Activated B cell treated with CpG ODN at 0.5 μM for 24 hours (primary cell): ENCODE measurements around the gene EPN3. TPM values are rescaled to one million over a fixed set of nuclear protein-coding genes. Genes with fewer than 3 reads are reported as not detected.

ENCODE experiments used
- ATAC-seq: fragments of 200-7000 bp; cut with Tn5 transposase; one replicate; pipeline ENCODE4 v1.10.0; 2021; ENCODE audit warnings: low read depth, mild to moderate bottlenecking, moderate library complexity
- CTCF ChIA-PET: fragments of 350-600 bp; sonication (Branson Sonifier 250); formaldehyde crosslinking; loops from one replicate; lab custom pipeline; 2021; ENCODE audit warnings: antibody characterized with exemption; lab: Charles Lee
- POLR2A ChIA-PET: fragments of 350-600 bp; sonication (Branson Sonifier 250); formaldehyde crosslinking; loops from one replicate; lab custom pipeline; 2021; ENCODE audit warnings: antibody characterized with exemption; lab: Charles Lee
- DNase-seq: peaks from one replicate; pipeline ENCODE4 v3.0.0; 2022
- H3K27ac Mint-ChIP-seq: one replicate; pipeline ENCODE4 v1.8.0; 2020; ENCODE audit warnings: mixed read lengths
- H3K27me3 Mint-ChIP-seq: one replicate; pipeline ENCODE4 v1.8.0; 2021; ENCODE audit warnings: mixed read lengths
- H3K36me3 Mint-ChIP-seq: one replicate; pipeline ENCODE4 v1.8.0; 2021; ENCODE audit warnings: low read depth, mixed read lengths
- H3K4me1 Mint-ChIP-seq: one replicate; pipeline ENCODE4 v1.8.0; 2021; ENCODE audit warnings: mixed read lengths
- H3K4me3 Mint-ChIP-seq: one replicate; pipeline ENCODE4 v1.8.0; 2020; ENCODE audit warnings: mild to moderate bottlenecking, mixed read lengths
- H3K9me3 Mint-ChIP-seq: one replicate; pipeline ENCODE4 v1.8.0; 2020; ENCODE audit warnings: mixed read lengths
- CTCF ChIP-seq: fragments of 200-600 bp; IDR thresholded peaks from one replicate; pipeline ENCODE4 v1.8.0; 2022; ENCODE audit warnings: antibody characterized with exemption, mild to moderate bottlenecking
- intact Hi-C: fragments of 100-400 bp; cut with micrococcal nuclease; formaldehyde crosslinking; loops from one replicate; pipeline ENCODE4 v1.15.1; 2024
- total RNA-seq: library from RNA; stranded (reverse); gene quantifications from 2 replicates; pipeline ENCODE4 v1.2.3, GENCODE V29; 2022

The EPN3 gene
- total RNA-seq, 1 donor from 2014 or later = not detected

DNA sequence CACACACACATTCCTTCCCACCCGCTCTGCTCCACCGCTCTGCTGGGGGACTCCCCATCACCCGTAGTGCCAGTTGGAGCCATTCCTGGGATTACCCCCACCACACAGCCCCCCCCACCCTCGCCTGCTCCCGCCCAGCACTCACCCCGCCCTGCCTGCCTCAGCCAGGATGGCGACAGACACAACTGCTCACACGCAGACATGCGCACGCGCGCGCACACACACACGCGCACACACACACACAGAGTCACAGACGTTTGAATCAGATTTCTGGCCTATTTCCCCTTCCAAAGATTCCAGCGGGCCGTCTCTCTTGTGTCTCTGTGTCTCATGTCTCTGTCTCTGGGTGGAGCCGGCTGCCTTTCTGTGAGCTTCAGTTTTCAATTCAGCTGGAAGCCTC is 32.4 kb downstream of the EPN3 start:
- Mint-ChIP-seq H3K27me3 (peaks cover 60% of the 10 kb centered on the region), H3K9me3 (no peaks in the 10 kb centered on the region), H3K36me3 (no peaks in the 10 kb centered on the region), H3K4me3 (no peak overlapping the region), H3K27ac (no peak overlapping the region), H3K4me1 (peaks cover 15% of the 10 kb centered on the region)
- POLR2A ChIA-PET = interaction anchor here (0.5 kb wide), 1 partner anchor 221 kb away, joined by 5 read pairs; no protein-coding TSS in a partner anchor
- TF ChIP-seq CTCF = no peak
- DNase-seq (no peak), ATAC-seq (no peak)
- CTCF ChIA-PET = no interaction called here
- intact Hi-C loops = loop anchor here (5.0 kb wide), 1 partner anchor 62 kb away; no protein-coding TSS in a partner anchor

DNA sequence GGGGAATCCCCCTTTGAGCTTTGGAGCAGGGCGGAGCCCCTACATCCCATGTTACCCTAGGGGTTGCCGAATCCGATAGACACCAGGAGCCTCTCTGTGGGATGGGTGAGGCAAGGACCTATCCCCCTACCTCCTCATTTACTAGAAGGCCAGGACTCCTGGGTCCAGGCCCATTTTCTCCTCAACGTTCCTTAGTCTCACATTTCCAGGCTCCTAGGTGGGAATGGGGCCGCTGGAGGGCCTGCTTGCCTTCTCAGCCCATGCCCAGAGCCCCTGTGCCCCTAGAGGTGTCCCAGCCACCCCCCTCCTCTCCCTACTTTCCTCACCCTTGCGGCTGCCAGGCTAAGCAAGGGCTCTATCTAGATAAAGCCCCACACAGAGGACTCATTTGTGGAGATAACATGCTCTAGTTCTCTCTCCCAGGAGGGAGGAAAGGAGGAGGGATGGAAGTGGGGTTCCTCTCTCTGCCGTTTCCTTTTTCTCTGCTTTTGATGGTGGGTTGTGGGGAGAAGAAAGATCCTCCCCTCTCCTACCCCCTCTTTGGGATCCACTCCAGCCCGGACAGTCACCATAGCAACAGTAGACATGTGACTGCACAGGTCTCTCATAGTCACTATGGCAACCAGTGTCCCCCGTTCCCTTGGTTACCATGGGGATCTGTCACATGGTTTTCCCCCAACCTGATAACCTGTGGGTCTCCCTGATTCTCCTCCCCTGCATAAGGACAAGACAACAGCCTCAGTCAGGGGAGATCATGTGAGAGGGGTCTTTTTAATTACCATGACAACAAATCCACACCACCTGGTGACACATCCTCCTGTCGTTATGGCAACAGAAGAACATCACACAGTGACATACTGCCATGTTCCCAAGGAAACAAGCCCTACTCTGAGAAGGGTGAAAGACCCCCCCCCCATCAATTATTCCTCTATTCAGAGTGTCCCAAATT is 33.1 kb downstream of the EPN3 start:
- intact Hi-C loops = no loop called here
- Mint-ChIP-seq H3K36me3 (no peaks in the 10 kb centered on the region), H3K4me3 (no peak overlapping the region), H3K4me1 (peaks cover 12% of the 10 kb centered on the region), H3K27ac (no peak overlapping the region), H3K27me3 (peaks cover 66% of the 10 kb centered on the region), H3K9me3 (no peaks in the 10 kb centered on the region)
- peak; percentile 19 for ATAC-seq
- ChIA-PET POLR2A (no interaction called here), CTCF (no interaction called here)
- no peak for TF ChIP-seq CTCF
- no peak for DNase-seq

DNA sequence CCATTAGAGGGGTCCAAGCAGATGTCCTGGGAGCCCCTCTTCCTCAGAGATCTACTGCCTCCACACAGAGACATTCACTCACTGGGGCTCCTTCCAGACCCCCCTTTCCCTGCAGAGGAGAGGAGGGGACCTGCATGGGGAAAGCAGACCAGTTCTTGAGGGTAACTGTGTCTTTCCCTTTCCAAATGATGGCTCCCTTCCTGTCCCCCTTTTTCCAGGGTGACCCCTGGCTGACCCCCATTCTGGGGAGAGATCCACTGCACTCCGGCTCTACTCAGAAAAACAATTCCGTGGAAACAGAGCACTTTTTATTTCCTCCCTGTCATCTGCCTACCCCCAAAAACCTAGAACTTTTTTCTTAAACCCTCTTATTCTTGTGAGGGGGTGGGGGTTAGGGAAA is 34.4 kb downstream of the EPN3 start:
- no peaks in the 10 kb centered on the region for H3K9me3 Mint-ChIP-seq
- H3K36me3 Mint-ChIP-seq = no peaks in the 10 kb centered on the region
- ChIA-PET POLR2A (no interaction called here), CTCF (no interaction called here)
- intact Hi-C loops = no loop called here
- no peak for DNase-seq
- H3K4me1 Mint-ChIP-seq = peaks cover 12% of the 10 kb centered on the region
- no peak for ATAC-seq
- TF ChIP-seq CTCF = no peak
- no peak overlapping the region for H3K27ac Mint-ChIP-seq
- H3K27me3 Mint-ChIP-seq = peaks cover 74% of the 10 kb centered on the region
- H3K4me3 Mint-ChIP-seq = no peak overlapping the region

- H3K27me3 Mint-ChIP-seq = peaks cover 68% of the 10 kb centered on the region
- no peaks in the 10 kb centered on the region for H3K36me3 Mint-ChIP-seq
- no peak overlapping the region for H3K27ac Mint-ChIP-seq
- TF ChIP-seq CTCF = no peak
- ChIA-PET CTCF (no interaction called here), POLR2A (no interaction called here)
- peaks cover 7% of the 10 kb centered on the region for H3K4me1 Mint-ChIP-seq
- intact Hi-C loops = no loop called here
- ATAC-seq (no peak), DNase-seq (no peak)
- H3K4me3 Mint-ChIP-seq = no peak overlapping the region
- no peaks in the 10 kb centered on the region for H3K9me3 Mint-ChIP-seq
These were observed 36.1 kb downstream of the EPN3 start for GRCh38 chr17:50568659-50569058.

- Mint-ChIP-seq H3K4me3 (no peak overlapping the region), H3K27me3 (peaks cover 59% of the 10 kb centered on the region), H3K36me3 (no peaks in the 10 kb centered on the region), H3K9me3 (no peaks in the 10 kb centered on the region), H3K27ac (no peak overlapping the region), H3K4me1 (peaks cover 7% of the 10 kb centered on the region)
- intact Hi-C loops = no loop called here
- no peak for TF ChIP-seq CTCF
- ATAC-seq = no peak
- CTCF ChIA-PET = no interaction called here
- POLR2A ChIA-PET = no interaction called here
- no peak for DNase-seq
These were observed 37.1 kb downstream of the EPN3 start for GRCh38 chr17:50569592-50569991.
